AG04450 (cell line): ENCODE results near the gene DNAH1. TPM values are rescaled to one million over a fixed set of nuclear protein-coding genes. Genes with fewer than 3 reads are reported as not detected.

ENCODE experiments used
- CTCF ChIA-PET: fragments of 300-600, 350-600 bp; formaldehyde crosslinking; extraction: SDS; loops from one replicate; lab custom pipeline; 2022; ENCODE audit warnings: antibody characterized with exemption, inconsistent platforms; lab: Charles Lee
- POLR2A ChIA-PET: fragments of 350-600 bp; formaldehyde crosslinking; extraction: SDS; loops from one replicate; lab custom pipeline; 2021; ENCODE audit warnings: antibody characterized with exemption, inconsistent platforms; lab: Yijun Ruan, JAX
- DNase-seq: peaks from one replicate; pipeline ENCODE4 v3.0.0-alpha.2; 2011; ENCODE audit warnings: low read depth, low spot score
- H3K27ac ChIP-seq: one replicate; pipeline ENCODE4 v1.5.1; 2012; ENCODE audit warnings: low read depth, low read length, control low read depth
- H3K27me3 ChIP-seq: one replicate; pipeline ENCODE4 v1.6.0; 2012; ENCODE audit warnings: low read length; ENCODE audit not compliant: control insufficient read depth, insufficient read depth
- H3K4me3 ChIP-seq: 2 replicates; pipeline ENCODE4 v1.5.1; 2011; ENCODE audit warnings: mild to moderate bottlenecking, low read depth, low read length, control low read depth
- H3K9me3 ChIP-seq: 2 replicates; pipeline ENCODE4 v1.5.1; 2012; ENCODE audit warnings: low read length; ENCODE audit not compliant: control insufficient read depth, insufficient read depth
- CTCF ChIP-seq: IDR thresholded peaks from 2 replicates; pipeline ENCODE4 v1.5.1; 2011; ENCODE audit warnings: low read depth, low read length, control low read depth, inconsistent platforms
- polyA plus RNA-seq: library from polyadenylated mRNA; depleted of rRNA; stranded (reverse); fragments of >200 nt; gene quantifications from 2 replicates; pipeline ENCODE4 v1.2.3, GENCODE V29; 2011

DNAH1 gene
- polyA plus RNA-seq, 1 experiment, result 1.4 TPM

- H3K27me3 ChIP-seq, result no peaks in the 10 kb centered on the region
- POLR2A ChIA-PET, result no interaction called here
- DNase-seq, result no peak
- H3K9me3 ChIP-seq, result no peaks in the 10 kb centered on the region
- TF ChIP-seq CTCF, result no peak
- no peak overlapping the region for H3K27ac ChIP-seq
- CTCF ChIA-PET, result interaction anchor here (0.6 kb wide), 2 partner anchors 8 to 60 kb away, joined by 3 to 4 read pairs; no protein-coding TSS in a partner anchor
- H3K4me3 ChIP-seq, result no peak overlapping the region
Measured at GRCh38 chr3:52403955-52404354, 87.8 kb downstream of the DNAH1 start.

DNA sequence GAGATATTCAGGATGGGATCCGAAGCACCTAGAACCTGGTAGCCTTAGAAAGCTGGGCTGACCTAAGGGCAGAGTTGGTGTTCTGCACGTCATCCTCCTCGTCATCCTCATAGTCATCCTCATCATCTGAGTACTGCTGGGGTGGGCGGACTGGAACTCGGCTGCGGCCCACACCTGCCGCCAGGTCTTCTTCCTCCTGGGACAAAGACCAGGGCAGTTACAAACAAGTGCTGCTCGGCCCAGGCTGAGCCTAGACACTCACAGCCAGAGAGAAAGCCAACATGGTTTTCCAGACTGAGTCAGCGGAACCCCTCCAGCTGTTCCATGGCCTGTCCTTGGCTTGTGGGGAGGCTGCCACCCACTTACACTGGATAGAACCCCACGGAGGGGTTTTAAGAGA is 88.3 kb downstream of the DNAH1 start:
- no peaks in the 10 kb centered on the region for H3K27me3 ChIP-seq
- ChIA-PET POLR2A (no interaction called here), CTCF (no interaction called here)
- no peaks in the 10 kb centered on the region for H3K9me3 ChIP-seq
- no peak for TF ChIP-seq CTCF
- H3K4me3 ChIP-seq, result no peak overlapping the region
- no peak for DNase-seq
- H3K27ac ChIP-seq, result no peak overlapping the region

DNA sequence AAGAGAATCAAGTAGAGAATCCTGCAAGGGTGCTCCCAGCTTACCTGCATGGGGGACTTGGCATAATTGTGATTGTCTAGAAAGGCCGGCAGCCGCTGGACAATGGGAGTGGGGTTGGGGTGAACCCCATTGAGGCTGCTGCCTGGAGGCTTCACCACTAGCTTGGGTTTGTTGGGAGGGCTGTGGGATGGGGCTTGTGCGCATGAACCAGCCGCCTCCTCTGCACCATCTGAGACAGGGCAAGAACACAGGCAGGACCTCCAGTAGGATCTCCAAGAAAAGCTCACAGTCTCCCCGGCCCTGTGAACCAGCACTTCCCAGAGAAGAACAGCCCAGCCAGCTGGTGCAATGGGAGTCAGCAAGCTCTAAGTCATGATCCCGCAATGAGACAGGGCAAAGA is 88.9 kb downstream of the DNAH1 start:
- no peak for TF ChIP-seq CTCF
- Histone ChIP-seq H3K4me3 (no peak overlapping the region), H3K9me3 (no peaks in the 10 kb centered on the region), H3K27ac (no peak overlapping the region), H3K27me3 (no peaks in the 10 kb centered on the region)
- POLR2A ChIA-PET, result no interaction called here
- no peak for DNase-seq
- CTCF ChIA-PET, result interaction anchor here (0.6 to 0.7 kb wide), 2 partner anchors 82 to 131 kb away, joined by 4 to 8 read pairs; partner anchors contain the start of gene UQCC5

DNA sequence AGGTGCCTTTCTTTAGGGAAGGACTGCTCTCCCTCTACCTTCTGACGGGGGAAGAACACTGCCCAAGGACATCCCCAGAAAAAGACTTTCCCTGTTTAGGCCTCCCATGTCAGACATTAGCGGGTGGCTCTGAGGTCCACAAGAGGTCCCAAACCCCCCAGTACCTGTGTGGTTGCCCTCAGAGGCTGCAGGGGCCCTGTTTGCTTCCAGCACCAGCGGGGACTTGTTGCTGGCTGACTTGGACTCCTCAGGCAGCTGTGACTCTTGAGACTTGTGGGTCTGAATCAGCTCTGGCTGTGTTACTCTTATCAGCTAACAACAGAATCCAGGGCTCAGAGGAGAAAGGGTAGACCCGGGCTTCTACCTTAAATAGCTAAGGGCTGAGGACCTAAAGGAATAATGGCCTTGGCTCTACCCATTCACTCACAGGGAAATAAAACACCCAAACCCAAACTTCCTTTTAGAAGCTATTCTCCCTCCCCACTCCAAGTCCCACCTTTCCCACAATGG is 89.5 kb downstream of the DNAH1 start:
- no peak overlapping the region for H3K4me3 ChIP-seq
- H3K27ac ChIP-seq, result no peak overlapping the region
- POLR2A ChIA-PET, result no interaction called here
- TF ChIP-seq CTCF, result no peak
- CTCF ChIA-PET, result no interaction called here
- no peaks in the 10 kb centered on the region for H3K27me3 ChIP-seq
- no peaks in the 10 kb centered on the region for H3K9me3 ChIP-seq
- DNase-seq, result no peak

GRCh38 chr3:52406231-52406661 is 90.1 kb downstream of the DNAH1 start:
- DNase-seq, result no peak
- no peak for TF ChIP-seq CTCF
- Histone ChIP-seq H3K4me3 (no peak overlapping the region), H3K27ac (no peak overlapping the region), H3K27me3 (no peaks in the 10 kb centered on the region), H3K9me3 (no peaks in the 10 kb centered on the region)
- ChIA-PET POLR2A (no interaction called here), CTCF (no interaction called here)
